ENCODE data around the gene CD300LF.
A peak's percentile ranks its signal among the peaks of the same experiment; 100 is the strongest.

CD300LF gene

GRCh38 chr17:74712756-74713155 is at the start of gene CD300LF:
TSS of gene CD300LF (minus strand) at chr17:74712923. CDS start at chr17:74712866, 57 bp downstream.
- no peak for DNase-seq

GRCh38 chr17:74761931-74762330 is 49.2 kb upstream of the CD300LF start:
- DNase-seq = no peak

GRCh38 chr17:74761419-74761818 is 48.7 kb upstream of the CD300LF start:
- no peak for DNase-seq

GRCh38 chr17:74760404-74761105 is 47.8 kb upstream of the CD300LF start:
- DNase-seq = no peak

- DNase-seq = no peak
Measured at GRCh38 chr17:74759941-74760340, 47.2 kb upstream of the CD300LF start.

GRCh38 chr17:74759243-74759801 is 46.6 kb upstream of the CD300LF start:
- peak; percentile 79 for DNase-seq

GRCh38 chr17:74758848-74759168 is 46.1 kb upstream of the CD300LF start:
- peak; percentile 33 for DNase-seq

- DNase-seq = no peak
Measured at GRCh38 chr17:74757931-74758847, 45.5 kb upstream of the CD300LF start.

- no peak for DNase-seq
Measured at GRCh38 chr17:74757502-74757901, 44.8 kb upstream of the CD300LF start.

GRCh38 chr17:74756891-74757290 is 44.2 kb upstream of the CD300LF start:
- DNase-seq = no peak

GRCh38 chr17:74755533-74755932 is 42.8 kb upstream of the CD300LF start:
- no peak for DNase-seq

GRCh38 chr17:74754832-74755231 is 42.1 kb upstream of the CD300LF start:
- no peak for DNase-seq

- DNase-seq = no peak
Measured at GRCh38 chr17:74752822-74753401, 40.2 kb upstream of the CD300LF start.

- DNase-seq = no peak
Measured at GRCh38 chr17:74752415-74752814, 39.7 kb upstream of the CD300LF start.

GRCh38 chr17:74750327-74751069 is 37.8 kb upstream of the CD300LF start:
- no peak for DNase-seq

GRCh38 chr17:74750039-74750326 is 37.3 kb upstream of the CD300LF start:
- no peak for DNase-seq

GRCh38 chr17:74749279-74750038 is 36.7 kb upstream of the CD300LF start:
- peak; percentile 50 for DNase-seq

- DNase-seq = peak; percentile 95
Measured at GRCh38 chr17:74748529-74749278, 36.0 kb upstream of the CD300LF start, which contains the start of gene NHERF1. TSS of gene NHERF1 (plus strand) at chr17:74748628. CDS start at chr17:74748847, 219 bp downstream.

- no peak for DNase-seq
Measured at GRCh38 chr17:74748279-74748528, 35.5 kb upstream of the CD300LF start.

GRCh38 chr17:74746922-74747321 is 34.2 kb upstream of the CD300LF start:
- DNase-seq = no peak

- no peak for DNase-seq
Measured at GRCh38 chr17:74746376-74746775, 33.7 kb upstream of the CD300LF start.

All from activated CD4-positive, alpha-beta T cell treated with anti-CD3 and anti-CD28 coated beads, Interleukin-2, amount 50 U/mL, for 16 hours (primary cell).